K562 (cell line): ENCODE data around the gene ERN1. TPM values are rescaled to one million over a fixed set of nuclear protein-coding genes. Genes with fewer than 3 reads are reported as not detected.

Experiments
- ATAC-seq: fragments of 200-7000 bp; cut with Tn5 transposase; 3 replicates; pipeline ENCODE4 v1.9.1; 2020; ENCODE audit warnings: moderate library complexity
- BruUV-seq: library from RNA; stranded (reverse); fragments of 400-500 nt; replicated peaks from 2 replicates; lab custom pipeline; 2021; lab: Mats Ljungman, UMichigan
- CTCF ChIA-PET: fragments of 300-600 bp; formaldehyde crosslinking; extraction: SDS; loops from one replicate; lab custom pipeline; 2021; ENCODE audit warnings: low intra/inter-chr PET ratio; lab: Yijun Ruan, JAX
- POLR2A ChIA-PET: fragments of 300-600, 350-650 bp; sonication (Branson Sonifier 250); formaldehyde crosslinking; extraction: SDS; loops from one replicate; lab custom pipeline; 2021; ENCODE audit warnings: antibody characterized with exemption, inconsistent platforms; lab: Yijun Ruan, JAX
- DNase-seq, 4 experiments: peaks; one replicate each; pipeline versions ENCODE4 v3.0.0 to v3.0.0-alpha.2; 2011 to 2018; ENCODE audit warnings: low spot score in 3 of 4, mixed read lengths in 3 of 4; ENCODE audit errors: extremely low read depth in 1 of 4
- FAIRE-seq: peaks from 2 replicates; lab custom pipeline; 2011; peaks lifted over from hg19 to GRCh38; lab: Jason Lieb, UNC
- H2AFZ ChIP-seq: 2 replicates; pipeline ENCODE4 v1.6.0; 2011; ENCODE audit warnings: low read depth, low read length, control low read depth, inconsistent platforms
- H3K27ac ChIP-seq: fragments of 200-600 bp; 3 replicates; pipeline ENCODE4 v1.8.0; 2011; ENCODE audit warnings: low read depth, mild to moderate bottlenecking, control low read depth, inconsistent platforms, low read length, moderate library complexity, mixed read lengths; ENCODE audit errors: extremely low read depth
- H3K27me3 ChIP-seq, 2 experiments: fragments of 300-600 bp in 1 of 2; 2 replicates in 1 of 2; 3 replicates in 1 of 2; pipeline versions ENCODE4 v1.6.0 to v1.8.0; 2011; ENCODE audit warnings: inconsistent platforms in 2 of 2, low read length in 2 of 2, mild to moderate bottlenecking in 1 of 2, mixed read lengths in 1 of 2, moderate library complexity in 1 of 2; ENCODE audit not compliant: control insufficient read depth in 2 of 2, insufficient read depth in 2 of 2
- H3K36me3 ChIP-seq: fragments of 300-600 bp; 3 replicates; pipeline ENCODE4 v1.8.0; 2011; ENCODE audit warnings: mild to moderate bottlenecking, low read length, inconsistent platforms; ENCODE audit not compliant: control insufficient read depth, insufficient read depth
- H3K4me1 ChIP-seq, 2 experiments: fragments of 200-600 bp in 1 of 2; replicated peaks in 1 of 2; 2 replicates in 1 of 2; 3 replicates in 1 of 2; pipeline versions ENCODE4 v1.5.1 to v1.8.0; 2011; ENCODE audit warnings: inconsistent platforms in 2 of 2, low read length in 2 of 2, mild to moderate bottlenecking in 1 of 2, mixed read lengths in 1 of 2, moderate library complexity in 1 of 2; ENCODE audit not compliant: control insufficient read depth in 2 of 2, insufficient read depth in 2 of 2
- H3K4me2 ChIP-seq: 2 replicates; pipeline ENCODE4 v1.6.1; 2011; ENCODE audit warnings: low read length, control low read depth, inconsistent platforms, mixed read lengths; ENCODE audit not compliant: insufficient read depth
- H3K4me3 ChIP-seq: fragments of 200-600 bp; sonication (generic), shearing (Covaris generic); 2 replicates; pipeline ENCODE4 v1.5.1; 2016; ENCODE audit warnings: control low read depth, inconsistent platforms
- H3K79me2 ChIP-seq: fragments of 200-600 bp; 3 replicates; pipeline ENCODE4 v1.8.0; 2011; ENCODE audit warnings: low read length, inconsistent platforms; ENCODE audit not compliant: control insufficient read depth, insufficient read depth
- H3K9ac ChIP-seq, 2 experiments: 2 replicates each; pipeline versions ENCODE4 v1.6.0 to v1.6.1; 2011; ENCODE audit warnings: low read depth in 2 of 2, low read length in 2 of 2, control low read depth in 1 of 2, inconsistent platforms in 1 of 2, mild to moderate bottlenecking in 1 of 2, mixed read lengths in 1 of 2; ENCODE audit not compliant: insufficient read depth in 1 of 2
- H3K9me1 ChIP-seq: one replicate; pipeline ENCODE4 v1.6.0; 2011; ENCODE audit warnings: inconsistent platforms, mild to moderate bottlenecking, low read length, moderate library complexity; ENCODE audit not compliant: control insufficient read depth, insufficient read depth
- H3K9me3 ChIP-seq: replicated peaks from 2 replicates; pipeline ENCODE4 v1.5.1; 2011; ENCODE audit warnings: low read depth, low read length, inconsistent platforms; ENCODE audit not compliant: control insufficient read depth, insufficient read depth
- H4K20me1 ChIP-seq: replicated peaks from 2 replicates; pipeline ENCODE4 v1.6.1; 2011; ENCODE audit warnings: low read length, inconsistent platforms, mixed read lengths; ENCODE audit not compliant: control insufficient read depth, insufficient read depth
- ARID4B ChIP-seq: sonication (generic); formaldehyde crosslinking; IDR thresholded peaks from 2 replicates; pipeline ENCODE4 v1.8.0; 2022; ENCODE audit warnings: mild to moderate bottlenecking, missing genetic modification reagents
- GTF2F1 ChIP-seq: IDR thresholded peaks from 2 replicates; pipeline ENCODE4 v1.6.1; 2011; ENCODE audit warnings: low read depth, low read length, improper control_type of control experiment
- KAT2B ChIP-seq: IDR thresholded peaks from one replicate; pipeline ENCODE4 v1.6.1; 2012; ENCODE audit warnings: low read depth, mild to moderate bottlenecking, control low read depth, inconsistent platforms, low read length, moderate library complexity
- MCM5 ChIP-seq: fragments of 450-650 bp; IDR thresholded peaks from 2 replicates; pipeline ENCODE4 v1.6.1; 2016; ENCODE audit warnings: low read depth
- RAD21 ChIP-seq, 2 experiments: fragments of 250-450 bp in 1 of 2; fragments of 450-650 bp in 1 of 2; sonication (Bioruptor Pico) in 1 of 2; formaldehyde crosslinking in 1 of 2; IDR thresholded peaks in 1 of 2; conservative IDR thresholded peaks in 1 of 2; 2 replicates each; pipeline versions ENCODE4 v1.4.0 to v1.8.0; 2020 to 2022; ENCODE audit warnings: mild to moderate bottlenecking in 2 of 2, moderate library complexity in 1 of 2
- TEAD2 ChIP-seq: fragments of 450-650 bp; IDR thresholded peaks from 2 replicates; pipeline ENCODE4 v1.6.1; 2016; ENCODE audit warnings: missing genetic modification characterization, control low read depth, missing compliant biosample characterization
- ZZZ3 ChIP-seq: fragments of 450-650 bp; IDR thresholded peaks from 2 replicates; pipeline ENCODE4 v1.6.1; 2016; ENCODE audit warnings: antibody characterized with exemption, mild to moderate bottlenecking, moderate library complexity
- WGBS: fragments of 100-300 bp; shearing (Covaris generic); methylation state at CpG from one replicate; pipeline ENCODE4 v1.1.6; 2016; ENCODE audit warnings: low coverage, mixed read lengths; ENCODE audit not compliant: insufficient coverage; ENCODE audit errors: missing lambda C conversion rate; 5-methylcytosine and 5-hydroxymethylcytosine counted together
- in situ Hi-C: fragments of 300-500 bp; cut with MboI; formaldehyde crosslinking; loops from 4 replicates; pipeline ENCODE4 v1.15.0; 2018; ENCODE audit warnings: inconsistent platforms, mixed read lengths
- intact Hi-C: fragments of 100-400 bp; cut with micrococcal nuclease; formaldehyde crosslinking; loops from 2 replicates; pipeline ENCODE4 v1.14.2; 2022
- polyA plus RNA-seq, 8 experiments: library from polyadenylated mRNA; depleted of rRNA in 4 of 8; stranded (reverse) in 5 of 8; unstranded in 3 of 8; fragments of >200 nt; fragmentation: Nextera tagmentation in 2 of 8; fragmentation: Illumina TruSeq in 1 of 8; extraction: Ambion mirVana in 2 of 8; extraction: Trizol in 1 of 8; gene quantifications; 2 replicates each; pipeline versions ENCODE4 v1.2.1 to v1.2.3, GENCODE V29; 2011 to 2014; ENCODE audit warnings: inconsistent platforms in 1 of 8, missing spikeins in 1 of 8
- total RNA-seq, 7 experiments: library from RNA; depleted of rRNA in 6 of 7; stranded (reverse); fragments of >200 nt in 6 of 7; fragmentation: Illumina TruSeq in 2 of 7; extraction: Trizol in 2 of 7; gene quantifications; 2 replicates each; pipeline versions ENCODE4 v1.2.1 to v1.2.3, GENCODE V29; 2011 to 2021; ENCODE audit warnings: low replicate concordance in 1 of 7
- TF ChIP-seq, protein P1 (sequence below), 3 experiments: IDR thresholded peaks in 2 of 3; conservative IDR thresholded peaks in 1 of 3; 2 replicates each; pipeline ENCODE4 v1.5.1; 2011 to 2012; ENCODE audit warnings: low read length in 3 of 3, mild to moderate bottlenecking in 3 of 3, control low read depth in 2 of 3, improper control_type of control experiment in 1 of 3, inconsistent platforms in 1 of 3, low read depth in 1 of 3, mixed read lengths in 1 of 3, moderate library complexity in 1 of 3; ENCODE audit not compliant: insufficient read depth in 2 of 3
- TF ChIP-seq, protein P2 (sequence below): IDR thresholded peaks from 2 replicates; pipeline ENCODE4 v1.6.1; 2011; ENCODE audit warnings: borderline replicate concordance, low read depth, mild to moderate bottlenecking, moderate library complexity, low read length; ENCODE audit not compliant: insufficient read depth, poor library complexity, severe bottlenecking

The ERN1 gene
- total and polyA plus RNA-seq, 9 of the 15 experiments (the other 6 are each of a cell fraction or from before 2014, with no cell fraction given): 2.1 to 22.5 (median 7.3) TPM

GRCh38 chr17:64064331-64064730 lies 65.6 kb downstream of the ERN1 start (continued):
- TF ChIP-seq ARID4B: no peak
- TF ChIP-seq ZZZ3: no peak
- TF ChIP-seq MCM5: no peak
- TF ChIP-seq KAT2B: no peak
- TF ChIP-seq, all 486 proteins: peak for 0

GRCh38 chr17:64063766-64064224 lies 66.1 kb downstream of the ERN1 start:
- FAIRE-seq (peak; percentile 78), ATAC-seq (peak; percentile 98), DNase-seq (peak; percentile 43 to 58 (median 54))
- Histone ChIP-seq H3K27ac (no peak overlapping the region; the same call in 2 of the 3 replicates), H3K4me2 (no peak overlapping the region), H3K4me1 (peaks cover 0 to 4% of the 10 kb centered on the region in 2 experiments; a peak in 2 of 5 replicates), H3K9ac (no peak overlapping the region), H4K20me1 (no peaks in the 10 kb centered on the region), H3K27me3 (no peaks in the 10 kb centered on the region), H3K9me1 (no peaks in the 10 kb centered on the region), H3K36me3 (peaks cover 16% of the 10 kb centered on the region; the same call in 2 of the 3 replicates), H3K9me3 (no peaks in the 10 kb centered on the region), H2AFZ (no peak overlapping the region), H3K4me3 (no peak overlapping the region), H3K79me2 (no peaks in the 10 kb centered on the region)
- whole genome bisulfite sequencing: 75% methylated on average over 16 of the region's 16 CpGs
- no TSS peak for BruUV-seq
- in situ Hi-C loops (loop anchor here (5.0 kb wide), 1 partner anchor 69 kb away; the partner anchor contains the start of gene ERN1), intact Hi-C loops (loop anchor here (1.0 to 10.0 kb wide), 2 partner anchors 70 to 221 kb away; no protein-coding TSS in a partner anchor)
- ChIA-PET CTCF (interaction anchor here (1.1 to 3.6 kb wide), 3 partner anchors 70 to 218 kb away, joined by 3 to 32 read pairs (median 6); no protein-coding TSS in a partner anchor), POLR2A (interaction anchor here (1.0 to 2.6 kb wide), 6 partner anchors 10 to 82 kb away, joined by 3 to 9 read pairs (median 4); no protein-coding TSS in a partner anchor)
- TF ChIP-seq, protein P1, sequence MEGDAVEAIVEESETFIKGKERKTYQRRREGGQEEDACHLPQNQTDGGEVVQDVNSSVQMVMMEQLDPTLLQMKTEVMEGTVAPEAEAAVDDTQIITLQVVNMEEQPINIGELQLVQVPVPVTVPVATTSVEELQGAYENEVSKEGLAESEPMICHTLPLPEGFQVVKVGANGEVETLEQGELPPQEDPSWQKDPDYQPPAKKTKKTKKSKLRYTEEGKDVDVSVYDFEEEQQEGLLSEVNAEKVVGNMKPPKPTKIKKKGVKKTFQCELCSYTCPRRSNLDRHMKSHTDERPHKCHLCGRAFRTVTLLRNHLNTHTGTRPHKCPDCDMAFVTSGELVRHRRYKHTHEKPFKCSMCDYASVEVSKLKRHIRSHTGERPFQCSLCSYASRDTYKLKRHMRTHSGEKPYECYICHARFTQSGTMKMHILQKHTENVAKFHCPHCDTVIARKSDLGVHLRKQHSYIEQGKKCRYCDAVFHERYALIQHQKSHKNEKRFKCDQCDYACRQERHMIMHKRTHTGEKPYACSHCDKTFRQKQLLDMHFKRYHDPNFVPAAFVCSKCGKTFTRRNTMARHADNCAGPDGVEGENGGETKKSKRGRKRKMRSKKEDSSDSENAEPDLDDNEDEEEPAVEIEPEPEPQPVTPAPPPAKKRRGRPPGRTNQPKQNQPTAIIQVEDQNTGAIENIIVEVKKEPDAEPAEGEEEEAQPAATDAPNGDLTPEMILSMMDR (IDR thresholded peaks at IDR 0.05 in 2 of 3, conservative IDR thresholded peaks at IDR 0.05 in 1 of 3; ENCODE audit: insufficient read depth in 2 of 3, low read depth in 1 of 3, low read length in 3 of 3): peak; percentile 67 to 83 (median 79)
- TF ChIP-seq RAD21 (CRISPR knock-in tag; conservative IDR thresholded peaks at IDR 0.05 in 1 of 2, IDR thresholded peaks at IDR 0.05 in 1 of 2) (peak; percentile 65 to 86), TEAD2 (tag) (no peak), GTF2F1 (no peak)
- TF ChIP-seq, protein P2, sequence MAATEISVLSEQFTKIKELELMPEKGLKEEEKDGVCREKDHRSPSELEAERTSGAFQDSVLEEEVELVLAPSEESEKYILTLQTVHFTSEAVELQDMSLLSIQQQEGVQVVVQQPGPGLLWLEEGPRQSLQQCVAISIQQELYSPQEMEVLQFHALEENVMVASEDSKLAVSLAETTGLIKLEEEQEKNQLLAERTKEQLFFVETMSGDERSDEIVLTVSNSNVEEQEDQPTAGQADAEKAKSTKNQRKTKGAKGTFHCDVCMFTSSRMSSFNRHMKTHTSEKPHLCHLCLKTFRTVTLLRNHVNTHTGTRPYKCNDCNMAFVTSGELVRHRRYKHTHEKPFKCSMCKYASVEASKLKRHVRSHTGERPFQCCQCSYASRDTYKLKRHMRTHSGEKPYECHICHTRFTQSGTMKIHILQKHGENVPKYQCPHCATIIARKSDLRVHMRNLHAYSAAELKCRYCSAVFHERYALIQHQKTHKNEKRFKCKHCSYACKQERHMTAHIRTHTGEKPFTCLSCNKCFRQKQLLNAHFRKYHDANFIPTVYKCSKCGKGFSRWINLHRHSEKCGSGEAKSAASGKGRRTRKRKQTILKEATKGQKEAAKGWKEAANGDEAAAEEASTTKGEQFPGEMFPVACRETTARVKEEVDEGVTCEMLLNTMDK: peak; percentile 42
